PFSK-1 (cell line): ENCODE measurements around the gene RPL10L.

Experiments used
- POLR2AphosphoS5 ChIP-seq: IDR thresholded peaks from 2 replicates; pipeline ENCODE4 v1.6.1; 2012; ENCODE audit warnings: low read depth, mild to moderate bottlenecking, control low read depth, low read length, moderate library complexity
- SIN3A ChIP-seq: IDR thresholded peaks from 2 replicates; pipeline ENCODE4 v1.6.1; 2012; ENCODE audit warnings: mild to moderate bottlenecking, low read length, moderate library complexity, borderline replicate concordance; ENCODE audit not compliant: insufficient read depth

DNA sequence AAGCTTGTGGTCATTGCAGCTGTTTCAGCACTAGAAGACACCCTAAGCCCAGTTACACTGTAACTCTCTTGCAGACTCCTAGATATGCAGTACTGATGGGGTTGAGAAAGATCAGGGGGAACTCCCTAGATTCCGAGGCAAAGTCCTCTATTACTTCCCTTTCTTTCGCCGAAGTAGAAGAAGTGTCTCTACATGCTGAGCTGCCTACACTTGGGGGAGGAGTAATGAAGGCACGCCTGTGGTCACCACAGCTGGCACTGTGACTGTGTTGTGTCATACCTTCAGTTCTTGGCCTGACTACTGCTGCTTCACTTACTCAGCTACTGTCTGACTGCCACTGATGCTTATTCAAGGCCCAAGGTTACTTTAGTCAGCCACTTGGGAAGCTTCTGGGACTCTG is 35.1 kb upstream of the RPL10L start:
- TF ChIP-seq SIN3A (no peak), POLR2AphosphoS5 (no peak)
